Measurements from ENCODE around the gene C4A. TPM values are rescaled to one million over a fixed set of nuclear protein-coding genes. Genes with fewer than 3 reads are reported as not detected.
"Not testable (repeated sequence)": the region's sequence is repeated elsewhere in the genome, so short reads cannot be mapped to it uniquely, and the experiment has no call there.

C4A gene
- total and polyA plus RNA-seq, 2 of the 4 experiments (the other 2 are of a cell fraction) = 0.90 to 3.8 TPM

GRCh38 chr6:32009537-32009936 is 27.7 kb downstream of the C4A start:
- H3K27me3 ChIP-seq (ENCODE audit: control insufficient read depth, insufficient read depth, low read length); H3K4me1 ChIP-seq (ENCODE audit: control insufficient read depth, insufficient read depth, low read length); POLR2A ChIA-PET (ENCODE audit: unreplicated experiment); H3K4ac ChIP-seq (ENCODE audit: low read depth, low read length); H2AK5ac ChIP-seq (ENCODE audit: low read depth, low read length); H2BK5ac ChIP-seq (ENCODE audit: low read depth, low read length, poor library complexity, severe bottlenecking); H2BK15ac ChIP-seq (ENCODE audit: low read depth, low read length); H4K20me1 ChIP-seq (ENCODE audit: insufficient read depth, low read length); H3K79me1 ChIP-seq (ENCODE audit: low read depth in 1 of 2, low read length in 2 of 2); H2AK9ac ChIP-seq (replicated peaks; ENCODE audit: low read depth, low read length, poor library complexity); H3K4me2 ChIP-seq (ENCODE audit: low read depth, low read length); H2AFZ ChIP-seq (replicated peaks; ENCODE audit: low read length, poor library complexity); H2BK20ac ChIP-seq (ENCODE audit: low read depth, low read length); H4K8ac ChIP-seq (ENCODE audit: low read depth in 2 of 2, low read length in 2 of 2); H3K4me3 ChIP-seq (ENCODE audit: insufficient read depth, low read depth, low read length); H4K5ac ChIP-seq (ENCODE audit: low read depth, low read length); intact Hi-C loops (cut with micrococcal nuclease); ATAC-seq (ENCODE audit: low read depth); H3K9ac ChIP-seq (ENCODE audit: low read depth, low read length); H3K27ac ChIP-seq (ENCODE audit: insufficient read depth, low read length); H3K23ac ChIP-seq (ENCODE audit: low read depth, low read length); H3K9me1 ChIP-seq (ENCODE audit: insufficient read depth, low read length); H3K36me3 ChIP-seq (ENCODE audit: control insufficient read depth, insufficient read depth, low read length); DNase-seq; H3K18ac ChIP-seq (ENCODE audit: low read depth, low read length); H3K14ac ChIP-seq (replicated peaks; ENCODE audit: low read depth, low read length); H3K56ac ChIP-seq (ENCODE audit: extremely low read depth, insufficient read depth, low read length); CTCF ChIA-PET; H3K9me3 ChIP-seq (ENCODE audit: control insufficient read depth, insufficient read depth, low read length); H4K91ac ChIP-seq (ENCODE audit: insufficient read depth, low read depth, low read length); in situ Hi-C loops (cut with MboI; ENCODE audit: low sequenced_read_pairs); BruUV-seq (replicated peaks); H2BK120ac ChIP-seq (ENCODE audit: low read depth, low read length); dilution Hi-C loops (cut with HindIII; ENCODE audit: low sequenced_read_pairs, unreplicated experiment): not testable (repeated sequence)
- WGBS, 2 experiments (ENCODE audit: extremely low coverage in 2 of 2, insufficient read length in 1 of 2) = no CpG with 5 or more reads among the region's 12 CpGs

GRCh38 chr6:32010856-32011530 is 29.1 kb downstream of the C4A start:
- H4K20me1 ChIP-seq (ENCODE audit: insufficient read depth, low read length); H3K18ac ChIP-seq (ENCODE audit: low read depth, low read length); H3K79me1 ChIP-seq (ENCODE audit: low read depth in 1 of 2, low read length in 2 of 2); BruUV-seq (replicated peaks); H3K14ac ChIP-seq (replicated peaks; ENCODE audit: low read depth, low read length); H3K4me3 ChIP-seq (ENCODE audit: insufficient read depth, low read depth, low read length); POLR2A ChIA-PET (ENCODE audit: unreplicated experiment); H2AK5ac ChIP-seq (ENCODE audit: low read depth, low read length); H4K8ac ChIP-seq (ENCODE audit: low read depth in 2 of 2, low read length in 2 of 2); H2BK15ac ChIP-seq (ENCODE audit: low read depth, low read length); H2BK5ac ChIP-seq (ENCODE audit: low read depth, low read length, poor library complexity, severe bottlenecking); DNase-seq; H3K4me2 ChIP-seq (ENCODE audit: low read depth, low read length); H3K27ac ChIP-seq (ENCODE audit: insufficient read depth, low read length); H2BK20ac ChIP-seq (ENCODE audit: low read depth, low read length); H3K27me3 ChIP-seq (ENCODE audit: control insufficient read depth, insufficient read depth, low read length); H3K9me1 ChIP-seq (ENCODE audit: insufficient read depth, low read length); H3K36me3 ChIP-seq (ENCODE audit: control insufficient read depth, insufficient read depth, low read length); CTCF ChIA-PET; H4K91ac ChIP-seq (ENCODE audit: insufficient read depth, low read depth, low read length); H2AFZ ChIP-seq (replicated peaks; ENCODE audit: low read length, poor library complexity); H2BK120ac ChIP-seq (ENCODE audit: low read depth, low read length); H2AK9ac ChIP-seq (replicated peaks; ENCODE audit: low read depth, low read length, poor library complexity); H3K56ac ChIP-seq (ENCODE audit: extremely low read depth, insufficient read depth, low read length); in situ Hi-C loops (cut with MboI; ENCODE audit: low sequenced_read_pairs); H4K5ac ChIP-seq (ENCODE audit: low read depth, low read length); H3K9ac ChIP-seq (ENCODE audit: low read depth, low read length); H3K4me1 ChIP-seq (ENCODE audit: control insufficient read depth, insufficient read depth, low read length); ATAC-seq (ENCODE audit: low read depth); H3K4ac ChIP-seq (ENCODE audit: low read depth, low read length); H3K9me3 ChIP-seq (ENCODE audit: control insufficient read depth, insufficient read depth, low read length); H3K23ac ChIP-seq (ENCODE audit: low read depth, low read length); dilution Hi-C loops (cut with HindIII; ENCODE audit: low sequenced_read_pairs, unreplicated experiment); intact Hi-C loops (cut with micrococcal nuclease): not testable (repeated sequence)
- no CpG with 5 or more reads among the region's 27 CpGs for WGBS, 2 experiments (ENCODE audit: extremely low coverage in 2 of 2, insufficient read length in 1 of 2)
